Measurements from ENCODE around the gene SEMA5A. TPM values are rescaled to one million over a fixed set of nuclear protein-coding genes. Genes with fewer than 3 reads are reported as not detected.

The SEMA5A gene
- total RNA-seq, 6 experiments from 2014 or later: 54.2 to 69.7 (median 59.9) TPM

DNA sequence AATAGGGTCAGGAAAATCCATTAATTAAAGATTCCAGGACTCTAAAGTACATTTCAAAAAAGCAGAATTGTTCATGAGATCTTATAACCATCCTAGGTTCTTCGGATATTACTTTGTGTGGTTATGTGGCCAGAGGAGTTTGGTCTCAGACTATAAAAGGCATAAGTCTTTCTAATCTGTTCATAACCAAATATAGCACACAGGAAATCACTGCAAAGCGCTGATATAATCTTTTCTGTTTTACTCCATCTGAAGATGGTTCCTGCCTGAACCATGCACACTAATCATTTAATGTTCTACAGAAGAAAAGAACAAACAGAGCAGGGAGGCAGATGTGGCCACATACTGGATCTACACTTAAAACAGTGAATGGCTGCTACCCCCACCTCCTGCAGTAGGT lies 182.8 kb downstream of the SEMA5A start:
- H3K27ac Mint-ChIP-seq: peak overlapping the region; percentile 59
- no peaks in the 10 kb centered on the region for H3K27me3 Mint-ChIP-seq (ENCODE audit: insufficient read depth)
- H3K36me3 Mint-ChIP-seq (ENCODE audit: low read depth): no peaks in the 10 kb centered on the region
- peaks cover 59% of the 10 kb centered on the region for H3K4me1 Mint-ChIP-seq (ENCODE audit: low read depth)
- H3K9me3 Mint-ChIP-seq: no peaks in the 10 kb centered on the region
- H3K4me3 Mint-ChIP-seq: peak overlapping the region; percentile 39; the same call in 1 of the 2 replicates
- TF ChIP-seq, protein P1, sequence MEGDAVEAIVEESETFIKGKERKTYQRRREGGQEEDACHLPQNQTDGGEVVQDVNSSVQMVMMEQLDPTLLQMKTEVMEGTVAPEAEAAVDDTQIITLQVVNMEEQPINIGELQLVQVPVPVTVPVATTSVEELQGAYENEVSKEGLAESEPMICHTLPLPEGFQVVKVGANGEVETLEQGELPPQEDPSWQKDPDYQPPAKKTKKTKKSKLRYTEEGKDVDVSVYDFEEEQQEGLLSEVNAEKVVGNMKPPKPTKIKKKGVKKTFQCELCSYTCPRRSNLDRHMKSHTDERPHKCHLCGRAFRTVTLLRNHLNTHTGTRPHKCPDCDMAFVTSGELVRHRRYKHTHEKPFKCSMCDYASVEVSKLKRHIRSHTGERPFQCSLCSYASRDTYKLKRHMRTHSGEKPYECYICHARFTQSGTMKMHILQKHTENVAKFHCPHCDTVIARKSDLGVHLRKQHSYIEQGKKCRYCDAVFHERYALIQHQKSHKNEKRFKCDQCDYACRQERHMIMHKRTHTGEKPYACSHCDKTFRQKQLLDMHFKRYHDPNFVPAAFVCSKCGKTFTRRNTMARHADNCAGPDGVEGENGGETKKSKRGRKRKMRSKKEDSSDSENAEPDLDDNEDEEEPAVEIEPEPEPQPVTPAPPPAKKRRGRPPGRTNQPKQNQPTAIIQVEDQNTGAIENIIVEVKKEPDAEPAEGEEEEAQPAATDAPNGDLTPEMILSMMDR (IDR thresholded peaks at IDR 0.05): no peak
- DNase-seq: no peak

DNA sequence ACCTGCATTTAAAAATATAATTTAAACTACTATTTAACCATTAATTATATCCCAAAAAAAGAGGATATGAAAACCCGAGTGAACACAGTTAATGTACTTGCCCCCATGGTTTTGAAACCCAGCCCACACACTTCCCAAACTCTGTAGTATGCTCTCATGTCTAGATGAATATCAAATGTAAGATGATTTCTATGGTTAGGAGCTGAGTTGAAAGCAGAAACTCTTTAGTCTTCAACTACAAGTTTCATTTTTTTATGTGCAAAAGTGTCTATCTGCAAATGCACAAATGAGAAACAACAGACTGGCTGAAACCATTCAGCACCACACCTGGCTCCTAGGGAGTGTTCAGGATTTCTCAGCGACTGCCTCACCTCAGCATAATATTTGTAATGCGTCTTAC lies 183.3 kb downstream of the SEMA5A start:
- no peaks in the 10 kb centered on the region for H3K27me3 Mint-ChIP-seq (ENCODE audit: insufficient read depth)
- H3K36me3 Mint-ChIP-seq (ENCODE audit: low read depth): no peaks in the 10 kb centered on the region
- H3K4me3 Mint-ChIP-seq: no peak overlapping the region
- peak overlapping the region; percentile 59; the same call in 1 of the 2 replicates for H3K27ac Mint-ChIP-seq
- DNase-seq: no peak
- peaks cover 63% of the 10 kb centered on the region for H3K4me1 Mint-ChIP-seq (ENCODE audit: low read depth)
- no peaks in the 10 kb centered on the region for H3K9me3 Mint-ChIP-seq
- TF ChIP-seq, protein P1 (IDR thresholded peaks at IDR 0.05): no peak

DNA sequence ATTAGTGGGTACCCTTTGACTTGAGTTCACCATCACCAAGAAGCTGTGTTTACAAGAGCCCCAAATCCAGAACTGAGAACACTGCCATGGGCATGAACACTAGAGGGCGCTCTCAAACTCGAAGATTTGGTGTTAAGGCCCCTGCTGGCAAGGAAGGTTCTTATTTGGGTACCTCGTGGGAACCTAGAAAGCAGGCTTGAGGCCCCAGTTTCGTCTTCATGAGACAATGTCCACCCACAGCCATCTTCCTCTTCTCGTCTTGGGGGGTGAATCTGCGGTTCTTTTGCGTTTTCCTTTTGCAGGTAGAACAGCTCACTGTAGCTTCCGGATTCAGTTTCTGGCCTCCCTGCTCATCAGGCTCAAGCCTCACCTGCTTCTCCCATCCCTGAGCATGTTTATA lies 184.0 kb downstream of the SEMA5A start:
- Mint-ChIP-seq H3K4me3 (no peak overlapping the region), H3K36me3 (ENCODE audit: low read depth) (peaks cover 3% of the 10 kb centered on the region; the same call in 1 of the 2 replicates), H3K27me3 (ENCODE audit: insufficient read depth) (no peaks in the 10 kb centered on the region), H3K27ac (no peak overlapping the region; the same call in 1 of the 2 replicates), H3K4me1 (ENCODE audit: low read depth) (peaks cover 70% of the 10 kb centered on the region), H3K9me3 (no peaks in the 10 kb centered on the region)
- DNase-seq: peak; percentile 47
- TF ChIP-seq, protein P1 (IDR thresholded peaks at IDR 0.05): peak; percentile 92

DNA sequence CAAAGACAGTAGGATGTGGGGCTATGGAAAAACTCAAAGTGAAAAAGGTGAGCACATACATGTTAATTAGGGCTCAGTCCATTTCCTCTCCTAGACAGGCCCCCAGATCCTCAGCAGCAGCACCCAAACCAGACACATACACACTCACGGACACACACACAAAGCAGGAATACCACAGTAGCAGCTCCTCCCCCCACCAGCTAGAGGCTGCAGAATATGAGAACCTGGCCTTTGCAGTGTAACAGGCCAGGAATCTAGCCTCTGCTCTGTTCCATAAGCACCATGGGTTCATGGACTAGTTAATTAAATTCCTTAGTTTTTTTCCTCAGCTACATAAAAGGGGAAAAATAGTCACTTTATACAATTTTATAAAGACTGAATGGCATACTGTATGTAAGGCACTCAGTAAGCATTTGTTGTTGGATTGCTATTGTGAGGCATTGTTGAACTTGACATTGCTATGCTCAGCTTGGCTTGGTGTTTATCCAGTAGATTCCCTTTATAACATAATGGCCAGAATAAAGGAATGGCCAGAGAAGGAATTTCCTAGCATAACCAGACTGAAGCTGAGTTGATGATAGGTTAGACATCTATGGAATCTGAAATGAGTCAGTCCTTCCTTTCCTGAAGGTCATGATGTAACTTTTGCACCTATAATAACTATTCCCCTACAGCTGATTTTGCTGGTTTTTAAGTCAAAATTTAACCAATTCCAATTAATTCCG lies 186.8 kb downstream of the SEMA5A start:
- peaks cover 2% of the 10 kb centered on the region; the same call in 1 of the 2 replicates for H3K27me3 Mint-ChIP-seq (ENCODE audit: insufficient read depth)
- H3K9me3 Mint-ChIP-seq: no peaks in the 10 kb centered on the region
- no peak overlapping the region for H3K4me3 Mint-ChIP-seq
- TF ChIP-seq, protein P1 (IDR thresholded peaks at IDR 0.05): no peak
- peak overlapping the region; percentile 54 for H3K27ac Mint-ChIP-seq
- DNase-seq: peak; percentile 82
- H3K4me1 Mint-ChIP-seq (ENCODE audit: low read depth): peaks cover 86% of the 10 kb centered on the region
- peaks cover 24% of the 10 kb centered on the region for H3K36me3 Mint-ChIP-seq (ENCODE audit: low read depth)

DNA sequence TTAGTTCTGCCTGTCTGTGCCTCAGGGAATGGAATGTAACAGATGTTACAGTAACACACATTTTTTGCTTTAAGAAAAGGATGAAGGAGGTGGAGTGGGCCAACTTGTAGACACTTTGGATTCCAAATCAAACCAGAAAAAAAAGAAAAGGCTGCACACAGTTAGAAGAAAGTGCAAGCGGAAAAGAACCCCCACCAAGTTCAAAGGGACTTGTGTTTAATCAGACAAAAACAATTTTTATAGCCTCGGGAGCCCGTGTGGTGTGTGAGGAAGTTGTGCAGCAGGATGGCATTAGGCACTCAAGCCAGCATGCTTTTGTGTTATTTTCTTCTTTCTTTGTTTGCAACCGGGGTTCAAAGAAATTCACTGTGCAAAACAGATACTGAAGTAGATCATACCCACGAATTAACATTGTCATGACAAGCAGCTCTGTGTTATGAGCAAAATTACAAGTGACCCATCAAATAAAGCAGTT lies 189.5 kb downstream of the SEMA5A start:
- Mint-ChIP-seq H3K27me3 (ENCODE audit: insufficient read depth) (peaks cover 2% of the 10 kb centered on the region; the same call in 1 of the 2 replicates), H3K36me3 (ENCODE audit: low read depth) (peaks cover 24% of the 10 kb centered on the region), H3K27ac (no peak overlapping the region), H3K4me1 (ENCODE audit: low read depth) (peaks cover 67% of the 10 kb centered on the region), H3K9me3 (no peaks in the 10 kb centered on the region), H3K4me3 (no peak overlapping the region)
- TF ChIP-seq, protein P1 (IDR thresholded peaks at IDR 0.05): no peak
- DNase-seq: no peak

Data from HFFc6 (cell line).